VCaP (cell line): ENCODE data around the gene ABCC8.

Experiments
- H3K27ac ChIP-seq: fragments of 450-650 bp; 2 replicates; pipeline ENCODE4 v1.5.1; 2017
- TF ChIP-seq, protein P1 (sequence below): fragments of 450-650 bp; conservative IDR thresholded peaks from 2 replicates; pipeline ENCODE4 v1.5.1; 2017; ENCODE audit warnings: mild to moderate bottlenecking, moderate library complexity

Gene ABCC8

DNA sequence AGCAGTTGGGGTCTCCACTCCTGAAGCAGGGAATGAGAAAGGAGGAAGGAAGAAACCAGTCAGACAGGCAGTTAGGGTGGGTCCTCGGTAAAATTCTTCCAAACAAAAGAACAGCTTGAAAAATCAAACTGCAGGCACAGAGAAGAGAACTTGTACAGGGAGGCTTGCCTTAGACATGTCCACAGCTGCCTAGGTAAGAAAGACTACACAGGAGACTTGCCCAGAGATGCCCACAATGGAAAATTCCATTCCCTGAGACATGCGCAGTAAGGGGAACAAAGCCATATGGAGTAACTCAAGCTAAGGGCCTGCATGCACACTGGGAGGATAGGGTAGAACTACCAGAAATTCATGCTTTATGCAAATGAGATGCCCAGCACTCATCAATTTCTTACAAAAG is 98.0 kb downstream of the ABCC8 start:
- TF ChIP-seq, protein P1, sequence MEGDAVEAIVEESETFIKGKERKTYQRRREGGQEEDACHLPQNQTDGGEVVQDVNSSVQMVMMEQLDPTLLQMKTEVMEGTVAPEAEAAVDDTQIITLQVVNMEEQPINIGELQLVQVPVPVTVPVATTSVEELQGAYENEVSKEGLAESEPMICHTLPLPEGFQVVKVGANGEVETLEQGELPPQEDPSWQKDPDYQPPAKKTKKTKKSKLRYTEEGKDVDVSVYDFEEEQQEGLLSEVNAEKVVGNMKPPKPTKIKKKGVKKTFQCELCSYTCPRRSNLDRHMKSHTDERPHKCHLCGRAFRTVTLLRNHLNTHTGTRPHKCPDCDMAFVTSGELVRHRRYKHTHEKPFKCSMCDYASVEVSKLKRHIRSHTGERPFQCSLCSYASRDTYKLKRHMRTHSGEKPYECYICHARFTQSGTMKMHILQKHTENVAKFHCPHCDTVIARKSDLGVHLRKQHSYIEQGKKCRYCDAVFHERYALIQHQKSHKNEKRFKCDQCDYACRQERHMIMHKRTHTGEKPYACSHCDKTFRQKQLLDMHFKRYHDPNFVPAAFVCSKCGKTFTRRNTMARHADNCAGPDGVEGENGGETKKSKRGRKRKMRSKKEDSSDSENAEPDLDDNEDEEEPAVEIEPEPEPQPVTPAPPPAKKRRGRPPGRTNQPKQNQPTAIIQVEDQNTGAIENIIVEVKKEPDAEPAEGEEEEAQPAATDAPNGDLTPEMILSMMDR, result no peak
- no peak overlapping the region for H3K27ac ChIP-seq

DNA sequence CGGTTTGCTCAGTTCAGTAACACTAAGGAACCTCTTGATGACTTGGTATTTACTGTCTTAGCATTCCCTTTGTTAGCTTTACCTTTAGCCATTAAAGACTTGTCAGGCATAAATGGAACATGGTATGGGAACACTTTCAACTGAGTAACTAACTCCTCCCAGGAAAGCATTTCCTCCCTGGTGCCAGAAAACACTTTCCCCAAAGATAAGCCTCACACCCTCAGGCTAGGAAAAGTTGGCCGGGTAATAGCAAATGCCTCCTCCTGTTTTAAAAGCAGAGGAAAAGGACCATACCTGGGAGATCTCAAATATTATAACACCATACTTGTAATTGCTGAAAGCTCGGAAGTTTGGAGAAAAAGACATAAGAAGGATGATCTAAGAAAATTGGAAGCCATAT is 100.2 kb downstream of the ABCC8 start:
- no peak overlapping the region for H3K27ac ChIP-seq
- TF ChIP-seq, protein P1, result no peak

DNA sequence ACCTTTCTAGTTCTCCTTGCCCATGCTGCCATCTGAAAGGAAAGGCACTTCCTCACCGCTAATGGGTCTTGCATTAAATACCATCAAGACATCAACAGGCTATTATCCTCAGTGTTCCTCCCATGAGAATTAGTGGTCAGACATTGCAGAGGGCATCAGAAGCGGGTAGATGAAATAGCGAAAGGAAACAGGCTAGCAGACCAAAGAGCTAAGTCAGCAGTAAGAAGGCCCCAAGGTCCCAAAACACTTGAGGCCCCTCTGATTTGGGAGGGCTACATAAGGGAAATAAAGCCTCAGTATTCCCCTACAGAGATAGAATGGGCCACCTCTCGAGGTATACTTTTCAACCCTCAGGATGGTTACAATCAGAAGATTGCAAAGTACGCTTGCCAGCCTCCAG is 101.1 kb downstream of the ABCC8 start:
- no peak overlapping the region for H3K27ac ChIP-seq
- TF ChIP-seq, protein P1, result no peak

DNA sequence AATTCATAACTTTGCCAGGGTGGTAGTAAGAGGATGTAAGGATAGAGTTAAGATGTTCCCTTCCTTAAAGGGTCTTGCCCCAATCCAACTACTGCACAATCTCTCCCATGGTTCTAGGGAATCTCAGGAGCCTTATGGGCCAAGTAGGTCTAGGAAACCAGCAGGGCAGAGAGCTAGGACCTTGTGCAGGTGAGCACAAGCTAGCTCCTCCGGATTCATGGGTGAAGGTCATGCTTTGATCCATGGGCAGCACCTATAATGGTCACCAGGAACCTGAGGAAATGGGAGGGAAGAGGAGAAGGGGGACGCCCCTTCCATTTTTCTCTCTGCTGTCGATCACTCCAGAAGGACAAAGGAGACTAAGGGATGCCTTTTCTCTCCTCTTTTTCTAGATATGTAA is 105.0 kb downstream of the ABCC8 start:
- H3K27ac ChIP-seq, result no peak overlapping the region
- TF ChIP-seq, protein P1, result no peak

DNA sequence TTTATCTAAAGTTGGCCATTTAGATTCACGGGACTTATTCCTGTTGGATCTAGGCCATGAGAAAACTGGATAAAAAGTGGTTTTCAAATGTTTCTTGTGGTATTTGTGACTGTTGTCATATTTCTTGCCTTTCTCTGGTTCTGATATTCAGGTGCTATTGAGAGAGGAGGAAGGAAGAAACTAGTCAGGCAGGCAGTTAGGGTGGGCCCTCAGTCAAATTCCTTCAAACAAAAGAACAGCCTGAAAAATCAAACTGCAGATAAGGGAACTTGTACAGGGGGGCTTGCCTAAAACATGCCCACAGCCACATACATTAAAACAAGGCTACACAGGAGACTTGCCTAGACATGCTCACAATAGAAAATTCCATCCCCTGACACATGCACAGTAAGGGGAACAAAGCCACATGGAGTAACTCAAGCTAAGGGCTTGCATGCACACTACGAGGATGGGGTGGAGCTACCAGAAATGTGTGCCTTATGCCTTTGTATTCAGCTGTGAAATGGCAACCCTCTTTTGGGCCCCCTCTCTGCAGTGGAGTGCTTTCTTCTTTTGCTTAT is 106.9 kb downstream of the ABCC8 start:
- TF ChIP-seq, protein P1, result no peak
- H3K27ac ChIP-seq, result no peak overlapping the region

DNA sequence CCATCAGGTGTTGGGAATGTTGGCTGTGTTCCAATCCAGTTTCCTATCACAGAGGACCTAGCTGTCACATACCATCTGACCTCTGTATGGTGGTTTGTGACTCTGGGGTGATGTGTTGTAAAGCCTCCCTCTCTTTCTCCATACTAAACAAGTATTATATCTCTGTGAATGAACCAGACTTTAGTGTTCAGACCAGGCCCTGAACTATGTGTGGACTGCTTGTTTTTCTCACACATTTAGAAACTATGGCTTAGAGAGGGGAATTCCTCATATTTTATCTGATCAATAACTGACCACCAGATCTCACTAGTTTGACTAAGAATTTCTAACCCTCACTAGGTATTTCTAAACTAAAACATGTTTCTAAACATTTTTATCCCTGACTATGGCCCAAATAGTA is 107.6 kb downstream of the ABCC8 start:
- TF ChIP-seq, protein P1, result no peak
- no peak overlapping the region for H3K27ac ChIP-seq

DNA sequence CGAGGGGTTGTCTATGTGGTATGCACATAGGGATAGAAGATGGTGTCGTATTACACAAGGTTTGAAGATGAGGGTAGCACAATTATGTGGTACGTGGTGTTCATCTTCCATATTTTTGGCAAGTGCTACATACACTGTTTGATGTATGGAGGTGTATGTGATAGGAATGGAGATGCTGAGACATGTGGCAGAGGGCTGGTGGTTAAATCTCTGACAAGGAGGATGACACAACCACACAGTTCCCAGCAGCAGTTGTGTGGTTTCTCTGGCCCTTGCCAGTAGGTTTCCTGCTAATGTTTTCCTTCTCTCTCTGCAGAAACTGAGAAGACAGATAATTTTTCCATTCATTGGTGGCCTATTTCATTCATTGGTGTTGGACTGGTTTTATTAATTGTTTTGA is 108.1 kb downstream of the ABCC8 start:
- TF ChIP-seq, protein P1, result no peak
- no peak overlapping the region for H3K27ac ChIP-seq
